Measurements from ENCODE around the gene SLC16A8. TPM values are rescaled to one million over a fixed set of nuclear protein-coding genes. Genes with fewer than 3 reads are reported as not detected.

The SLC16A8 gene
- total and polyA plus RNA-seq, 9 of the 15 experiments (the other 6 are each of a cell fraction or from before 2014, with no cell fraction given) = not detected

DNA sequence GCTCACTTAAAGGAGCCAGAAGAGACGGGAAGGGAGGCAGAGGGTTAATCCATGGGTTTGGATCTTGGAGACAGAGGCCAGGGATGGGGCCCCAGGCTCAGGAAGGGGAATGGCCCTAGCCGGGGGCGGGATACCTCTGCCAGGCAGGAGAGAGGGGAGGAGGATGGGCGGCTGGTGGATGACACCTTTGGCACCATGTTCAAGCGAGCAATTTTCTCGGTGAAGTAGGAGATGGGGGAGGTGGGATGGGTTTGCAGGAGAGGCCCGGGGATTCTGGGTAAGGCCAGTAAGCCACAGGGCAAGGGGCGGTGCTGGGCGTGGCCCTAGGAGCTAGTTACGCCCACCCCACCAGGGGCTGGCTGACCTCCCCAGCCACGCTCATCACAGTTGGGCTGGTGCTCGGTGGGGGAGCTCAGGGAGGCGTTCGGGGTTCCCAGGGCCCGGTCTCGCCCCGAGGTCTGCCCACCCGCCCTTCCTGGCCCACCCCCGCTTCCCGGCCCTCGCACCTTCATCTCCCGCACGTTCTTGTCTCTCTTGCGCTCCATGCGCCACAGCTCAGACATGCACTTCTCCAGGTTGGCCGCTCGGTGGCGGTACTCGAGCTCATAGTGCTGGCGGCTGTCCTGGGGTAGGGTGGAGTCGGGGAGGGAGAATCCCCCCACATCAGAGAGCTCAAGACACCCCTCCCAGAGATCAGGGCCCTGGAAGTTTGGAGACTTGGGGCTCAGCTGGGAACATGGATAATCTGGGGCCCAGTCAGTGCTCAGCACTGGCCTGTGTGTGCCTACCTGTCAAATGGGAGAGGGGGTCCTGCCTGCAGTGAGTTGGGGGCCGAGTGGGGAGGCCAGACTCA is 13.8 kb upstream of the SLC16A8 start (continued):
- TF ChIP-seq STAG1 (CRISPR knock-in tag; IDR thresholded peaks at IDR 0.05; ENCODE audit: borderline replicate concordance) (no peak), NCOA1 (IDR thresholded peaks at IDR 0.05; ENCODE audit: low read depth) (no peak), BHLHE40 (IDR thresholded peaks at IDR 0.05; ENCODE audit: low read length) (peak; percentile 58), HCFC1 (IDR thresholded peaks at IDR 0.05; ENCODE audit: low read depth, low read length) (no peak), FOXA1 (IDR thresholded peaks at IDR 0.05; ENCODE audit: borderline replicate concordance) (no peak), NCOA2 (IDR thresholded peaks at IDR 0.05; ENCODE audit: partially characterized antibody in 2 of 2) (no peak), MTF1 (CRISPR knock-in tag; IDR thresholded peaks at IDR 0.05; ENCODE audit: borderline replicate concordance) (no peak), STAT5A (IDR thresholded peaks at IDR 0.05; ENCODE audit: borderline replicate concordance, low read length) (no peak), JUNB (CRISPR knock-in tag; conservative IDR thresholded peaks at IDR 0.05) (no peak), HMG20A (CRISPR knock-in tag; conservative IDR thresholded peaks at IDR 0.05) (no peak), GATAD2A (IDR thresholded peaks at IDR 0.05) (no peak), ETV5 (CRISPR knock-in tag; IDR thresholded peaks at IDR 0.05; ENCODE audit: low read depth) (no peak), ZNF23 (CRISPR knock-in tag; IDR thresholded peaks at IDR 0.05) (no peak), ZC3H11A (IDR thresholded peaks at IDR 0.05; ENCODE audit: low read depth, low read length) (no peak), GABPB2 (CRISPR knock-in tag; conservative IDR thresholded peaks at IDR 0.05) (no peak), POLR3G (IDR thresholded peaks at IDR 0.05; ENCODE audit: extremely low read depth, insufficient read length, insufficient replicate concordance) (no peak), HNRNPH1 (optimal IDR thresholded peaks at IDR 0.05; ENCODE audit: low read depth, low read length) (no peak), MYBL2 (IDR thresholded peaks at IDR 0.05; ENCODE audit: low read depth) (no peak), MYBL2 (CRISPR knock-in tag; IDR thresholded peaks at IDR 0.05; ENCODE audit: borderline replicate concordance) (no peak), SAP30 (IDR thresholded peaks at IDR 0.05; ENCODE audit: borderline replicate concordance, insufficient read depth, low read depth, low read length, poor library complexity, severe bottlenecking) (no peak), ZNF77 (CRISPR knock-in tag; IDR thresholded peaks at IDR 0.05) (no peak), TBP (optimal IDR thresholded peaks at IDR 0.05; ENCODE audit: low read depth, low read length) (no peak)
- TF ChIP-seq, protein P1, sequence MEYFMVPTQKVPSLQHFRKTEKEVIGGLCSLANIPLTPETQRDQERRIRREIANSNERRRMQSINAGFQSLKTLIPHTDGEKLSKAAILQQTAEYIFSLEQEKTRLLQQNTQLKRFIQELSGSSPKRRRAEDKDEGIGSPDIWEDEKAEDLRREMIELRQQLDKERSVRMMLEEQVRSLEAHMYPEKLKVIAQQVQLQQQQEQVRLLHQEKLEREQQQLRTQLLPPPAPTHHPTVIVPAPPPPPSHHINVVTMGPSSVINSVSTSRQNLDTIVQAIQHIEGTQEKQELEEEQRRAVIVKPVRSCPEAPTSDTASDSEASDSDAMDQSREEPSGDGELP (CRISPR knock-in tag; IDR thresholded peaks at IDR 0.05; ENCODE audit: borderline replicate concordance) = peak; percentile 36; the same call in 1 of the 2 replicates
- TF ChIP-seq, protein P2, sequence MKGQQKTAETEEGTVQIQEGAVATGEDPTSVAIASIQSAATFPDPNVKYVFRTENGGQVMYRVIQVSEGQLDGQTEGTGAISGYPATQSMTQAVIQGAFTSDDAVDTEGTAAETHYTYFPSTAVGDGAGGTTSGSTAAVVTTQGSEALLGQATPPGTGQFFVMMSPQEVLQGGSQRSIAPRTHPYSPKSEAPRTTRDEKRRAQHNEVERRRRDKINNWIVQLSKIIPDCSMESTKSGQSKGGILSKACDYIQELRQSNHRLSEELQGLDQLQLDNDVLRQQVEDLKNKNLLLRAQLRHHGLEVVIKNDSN (CRISPR knock-in tag; IDR thresholded peaks at IDR 0.05) = no peak
- TF ChIP-seq, protein P3, sequence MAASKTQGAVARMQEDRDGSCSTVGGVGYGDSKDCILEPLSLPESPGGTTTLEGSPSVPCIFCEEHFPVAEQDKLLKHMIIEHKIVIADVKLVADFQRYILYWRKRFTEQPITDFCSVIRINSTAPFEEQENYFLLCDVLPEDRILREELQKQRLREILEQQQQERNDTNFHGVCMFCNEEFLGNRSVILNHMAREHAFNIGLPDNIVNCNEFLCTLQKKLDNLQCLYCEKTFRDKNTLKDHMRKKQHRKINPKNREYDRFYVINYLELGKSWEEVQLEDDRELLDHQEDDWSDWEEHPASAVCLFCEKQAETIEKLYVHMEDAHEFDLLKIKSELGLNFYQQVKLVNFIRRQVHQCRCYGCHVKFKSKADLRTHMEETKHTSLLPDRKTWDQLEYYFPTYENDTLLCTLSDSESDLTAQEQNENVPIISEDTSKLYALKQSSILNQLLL (CRISPR knock-in tag; IDR thresholded peaks at IDR 0.05; ENCODE audit: borderline replicate concordance) = no peak
- TF ChIP-seq, protein P4, sequence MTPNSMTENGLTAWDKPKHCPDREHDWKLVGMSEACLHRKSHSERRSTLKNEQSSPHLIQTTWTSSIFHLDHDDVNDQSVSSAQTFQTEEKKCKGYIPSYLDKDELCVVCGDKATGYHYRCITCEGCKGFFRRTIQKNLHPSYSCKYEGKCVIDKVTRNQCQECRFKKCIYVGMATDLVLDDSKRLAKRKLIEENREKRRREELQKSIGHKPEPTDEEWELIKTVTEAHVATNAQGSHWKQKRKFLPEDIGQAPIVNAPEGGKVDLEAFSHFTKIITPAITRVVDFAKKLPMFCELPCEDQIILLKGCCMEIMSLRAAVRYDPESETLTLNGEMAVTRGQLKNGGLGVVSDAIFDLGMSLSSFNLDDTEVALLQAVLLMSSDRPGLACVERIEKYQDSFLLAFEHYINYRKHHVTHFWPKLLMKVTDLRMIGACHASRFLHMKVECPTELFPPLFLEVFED (CRISPR knock-in tag; conservative IDR thresholded peaks at IDR 0.05) = no peak
